ENCODE data around the gene MAD2L2. TPM values are rescaled to one million over a fixed set of nuclear protein-coding genes. Genes with fewer than 3 reads are reported as not detected.
A peak's percentile ranks its signal among the peaks of the same experiment; 100 is the strongest.

The MAD2L2 gene
- total and polyA plus RNA-seq, 9 of the 15 experiments (the other 6 are each of a cell fraction or from before 2014, with no cell fraction given): 12.4 to 286 (median 143) TPM

- H3K4me1 ChIP-seq (replicated peaks in 1 of 2; ENCODE audit: control insufficient read depth in 2 of 2, insufficient read depth in 2 of 2, low read length in 2 of 2): peaks cover 7 to 9% of the 10 kb centered on the region in 2 experiments; a peak in 4 of 5 replicates
- FAIRE-seq (no peak), DNase-seq (ENCODE audit: extremely low read depth in 1 of 4, low spot score in 3 of 4) (no peak), ATAC-seq (no peak)
- no peak for TF ChIP-seq CCAR2 (IDR thresholded peaks at IDR 0.05; ENCODE audit: low read depth, low read length)
- no peaks in the 10 kb centered on the region for H4K20me1 ChIP-seq (replicated peaks; ENCODE audit: control insufficient read depth, insufficient read depth, low read length)
- CTCF ChIA-PET (ENCODE audit: low intra/inter-chr PET ratio): interaction anchor here (0.6 to 3.7 kb wide), 6 partner anchors 29 to 75 kb away, joined by 3 to 52 read pairs (median 5); partner anchors contain the start of gene FBXO6
- POLR2A ChIA-PET: interaction anchor here (1.2 to 1.6 kb wide), 4 partner anchors 11 to 49 kb away, joined by 3 to 6 read pairs (median 4); no protein-coding TSS in a partner anchor
- peaks cover 8 to 14% of the 10 kb centered on the region in 2 experiments; a peak in 3 of 5 replicates for H3K27me3 ChIP-seq (ENCODE audit: control insufficient read depth in 2 of 2, insufficient read depth in 2 of 2, low read length in 2 of 2)
- no TSS peak for BruUV-seq (replicated peaks)
- no peaks in the 10 kb centered on the region for H3K79me2 ChIP-seq (ENCODE audit: control insufficient read depth, insufficient read depth, low read length)
- WGBS (ENCODE audit: insufficient coverage, low coverage, missing lambda C conversion rate): 14% methylated on average over 3 of the region's 4 CpGs
- H2AFZ ChIP-seq (ENCODE audit: low read depth, low read length): no peak overlapping the region
- no peaks in the 10 kb centered on the region for H3K9me1 ChIP-seq (ENCODE audit: control insufficient read depth, insufficient read depth, low read length)
- no peak overlapping the region for H3K4me2 ChIP-seq (ENCODE audit: insufficient read depth, low read length)
- intact Hi-C loops (cut with micrococcal nuclease) (loop anchor here (10.0 kb wide), 1 partner anchor 686 kb away; no protein-coding TSS in a partner anchor), in situ Hi-C loops (cut with MboI) (no loop called here)
- H3K4me3 ChIP-seq: no peak overlapping the region
- H3K36me3 ChIP-seq (ENCODE audit: control insufficient read depth, insufficient read depth, low read length): no peaks in the 10 kb centered on the region
- no peak overlapping the region for H3K27ac ChIP-seq (ENCODE audit: extremely low read depth, low read depth, low read length)
- H3K9me3 ChIP-seq (replicated peaks; ENCODE audit: control insufficient read depth, insufficient read depth, low read depth, low read length): no peaks in the 10 kb centered on the region
- peak overlapping the region in 1 of 2 experiments; percentile 28; a peak in 1 of 4 replicates for H3K9ac ChIP-seq (ENCODE audit: insufficient read depth in 1 of 2, low read depth in 2 of 2, low read length in 2 of 2)
These were observed 39.6 kb upstream of the MAD2L2 start for GRCh38 chr1:11720525-11720924.

GRCh38 chr1:11720033-11720376 is 39.1 kb upstream of the MAD2L2 start:
- Histone ChIP-seq H3K36me3 (ENCODE audit: control insufficient read depth, insufficient read depth, low read length) (no peaks in the 10 kb centered on the region), H2AFZ (ENCODE audit: low read depth, low read length) (peak overlapping the region; percentile 86), H3K4me1 (replicated peaks in 1 of 2; ENCODE audit: control insufficient read depth in 2 of 2, insufficient read depth in 2 of 2, low read length in 2 of 2) (peaks cover 4 to 9% of the 10 kb centered on the region in 2 experiments; a peak in 4 of 5 replicates), H3K9me1 (ENCODE audit: control insufficient read depth, insufficient read depth, low read length) (no peaks in the 10 kb centered on the region), H3K27me3 (ENCODE audit: control insufficient read depth in 2 of 2, insufficient read depth in 2 of 2, low read length in 2 of 2) (peaks cover 13 to 19% of the 10 kb centered on the region in 2 experiments; a peak in 4 of 5 replicates), H3K4me3 (no peak overlapping the region), H3K79me2 (ENCODE audit: control insufficient read depth, insufficient read depth, low read length) (no peaks in the 10 kb centered on the region), H4K20me1 (replicated peaks; ENCODE audit: control insufficient read depth, insufficient read depth, low read length) (no peaks in the 10 kb centered on the region), H3K27ac (ENCODE audit: extremely low read depth, low read depth, low read length) (no peak overlapping the region), H3K4me2 (ENCODE audit: insufficient read depth, low read length) (peak overlapping the region; percentile 67; the same call in 1 of the 2 replicates), H3K9ac (ENCODE audit: insufficient read depth in 1 of 2, low read depth in 2 of 2, low read length in 2 of 2) (no peak overlapping the region), H3K9me3 (replicated peaks; ENCODE audit: control insufficient read depth, insufficient read depth, low read depth, low read length) (no peaks in the 10 kb centered on the region)
- WGBS (ENCODE audit: insufficient coverage, low coverage, missing lambda C conversion rate): 29% methylated on average over 12 of the region's 12 CpGs
- BruUV-seq (replicated peaks): no TSS peak
- ATAC-seq (no peak), FAIRE-seq (no peak), DNase-seq (ENCODE audit: extremely low read depth in 1 of 4, low spot score in 3 of 4) (no peak)
- ChIA-PET POLR2A (interaction anchor here (0.6 to 1.6 kb wide), 13 partner anchors 9 to 82 kb away, joined by 3 to 6 read pairs (median 4); partner anchors contain the start of genes AGTRAP and FBXO6), CTCF (ENCODE audit: low intra/inter-chr PET ratio) (interaction anchor here (0.6 to 3.7 kb wide), 8 partner anchors 29 to 222 kb away, joined by 3 to 52 read pairs (median 4); partner anchors contain the start of gene FBXO6)
- in situ Hi-C loops (cut with MboI): no loop called here
- intact Hi-C loops (cut with micrococcal nuclease): loop anchor here (10.0 kb wide), 1 partner anchor 685 kb away; no protein-coding TSS in a partner anchor
- TF ChIP-seq SOX6 (IDR thresholded peaks at IDR 0.05) (no peak), ZNF316 (IDR thresholded peaks at IDR 0.05) (no peak), SMC3 (conservative IDR thresholded peaks at IDR 0.05; ENCODE audit: insufficient read depth, low read depth, low read length) (no peak), CREB1 (IDR thresholded peaks at IDR 0.05) (0 out of 2 replicates have a peak, but pooled peaks have one; percentile 4), CREB1 (CRISPR knock-in tag; IDR thresholded peaks at IDR 0.05) (no peak), OTX1 (CRISPR knock-in tag; IDR thresholded peaks at IDR 0.05) (no peak), SMAD4 (CRISPR knock-in tag; conservative IDR thresholded peaks at IDR 0.05) (0 out of 2 replicates have a peak, but pooled peaks have one; percentile 0), KAT7 (CRISPR knock-in tag; IDR thresholded peaks at IDR 0.05; ENCODE audit: borderline replicate concordance) (0 out of 2 replicates have a peak, but pooled peaks have one; percentile 45), ARNT (IDR thresholded peaks at IDR 0.05) (no peak)
- TF ChIP-seq, protein P1, sequence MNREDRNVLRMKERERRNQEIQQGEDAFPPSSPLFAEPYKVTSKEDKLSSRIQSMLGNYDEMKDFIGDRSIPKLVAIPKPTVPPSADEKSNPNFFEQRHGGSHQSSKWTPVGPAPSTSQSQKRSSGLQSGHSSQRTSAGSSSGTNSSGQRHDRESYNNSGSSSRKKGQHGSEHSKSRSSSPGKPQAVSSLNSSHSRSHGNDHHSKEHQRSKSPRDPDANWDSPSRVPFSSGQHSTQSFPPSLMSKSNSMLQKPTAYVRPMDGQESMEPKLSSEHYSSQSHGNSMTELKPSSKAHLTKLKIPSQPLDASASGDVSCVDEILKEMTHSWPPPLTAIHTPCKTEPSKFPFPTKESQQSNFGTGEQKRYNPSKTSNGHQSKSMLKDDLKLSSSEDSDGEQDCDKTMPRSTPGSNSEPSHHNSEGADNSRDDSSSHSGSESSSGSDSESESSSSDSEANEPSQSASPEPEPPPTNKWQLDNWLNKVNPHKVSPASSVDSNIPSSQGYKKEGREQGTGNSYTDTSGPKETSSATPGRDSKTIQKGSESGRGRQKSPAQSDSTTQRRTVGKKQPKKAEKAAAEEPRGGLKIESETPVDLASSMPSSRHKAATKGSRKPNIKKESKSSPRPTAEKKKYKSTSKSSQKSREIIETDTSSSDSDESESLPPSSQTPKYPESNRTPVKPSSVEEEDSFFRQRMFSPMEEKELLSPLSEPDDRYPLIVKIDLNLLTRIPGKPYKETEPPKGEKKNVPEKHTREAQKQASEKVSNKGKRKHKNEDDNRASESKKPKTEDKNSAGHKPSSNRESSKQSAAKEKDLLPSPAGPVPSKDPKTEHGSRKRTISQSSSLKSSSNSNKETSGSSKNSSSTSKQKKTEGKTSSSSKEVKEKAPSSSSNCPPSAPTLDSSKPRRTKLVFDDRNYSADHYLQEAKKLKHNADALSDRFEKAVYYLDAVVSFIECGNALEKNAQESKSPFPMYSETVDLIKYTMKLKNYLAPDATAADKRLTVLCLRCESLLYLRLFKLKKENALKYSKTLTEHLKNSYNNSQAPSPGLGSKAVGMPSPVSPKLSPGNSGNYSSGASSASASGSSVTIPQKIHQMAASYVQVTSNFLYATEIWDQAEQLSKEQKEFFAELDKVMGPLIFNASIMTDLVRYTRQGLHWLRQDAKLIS (CRISPR knock-in tag; IDR thresholded peaks at IDR 0.05): peak; percentile 12; the same call in 1 of the 2 replicates
